Measurements from ENCODE around the gene ADD1.

ADD1 gene

GRCh38 chr4:2867758-2868491 is 24.3 kb downstream of the ADD1 start:
- DNase-seq (ENCODE audit: low spot score): no peak
- TF ChIP-seq, protein P1, sequence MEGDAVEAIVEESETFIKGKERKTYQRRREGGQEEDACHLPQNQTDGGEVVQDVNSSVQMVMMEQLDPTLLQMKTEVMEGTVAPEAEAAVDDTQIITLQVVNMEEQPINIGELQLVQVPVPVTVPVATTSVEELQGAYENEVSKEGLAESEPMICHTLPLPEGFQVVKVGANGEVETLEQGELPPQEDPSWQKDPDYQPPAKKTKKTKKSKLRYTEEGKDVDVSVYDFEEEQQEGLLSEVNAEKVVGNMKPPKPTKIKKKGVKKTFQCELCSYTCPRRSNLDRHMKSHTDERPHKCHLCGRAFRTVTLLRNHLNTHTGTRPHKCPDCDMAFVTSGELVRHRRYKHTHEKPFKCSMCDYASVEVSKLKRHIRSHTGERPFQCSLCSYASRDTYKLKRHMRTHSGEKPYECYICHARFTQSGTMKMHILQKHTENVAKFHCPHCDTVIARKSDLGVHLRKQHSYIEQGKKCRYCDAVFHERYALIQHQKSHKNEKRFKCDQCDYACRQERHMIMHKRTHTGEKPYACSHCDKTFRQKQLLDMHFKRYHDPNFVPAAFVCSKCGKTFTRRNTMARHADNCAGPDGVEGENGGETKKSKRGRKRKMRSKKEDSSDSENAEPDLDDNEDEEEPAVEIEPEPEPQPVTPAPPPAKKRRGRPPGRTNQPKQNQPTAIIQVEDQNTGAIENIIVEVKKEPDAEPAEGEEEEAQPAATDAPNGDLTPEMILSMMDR (conservative IDR thresholded peaks at IDR 0.05; ENCODE audit: low read depth): no peak
- ChIA-PET POLR2A (ENCODE audit: low non-redundant PET) (no interaction called here), CTCF (no interaction called here)
- no peak overlapping the region for H3K27ac ChIP-seq

GRCh38 chr4:2868877-2869487 is 25.3 kb downstream of the ADD1 start:
- POLR2A ChIA-PET (ENCODE audit: low non-redundant PET): no interaction called here
- CTCF ChIA-PET: no interaction called here

DNA sequence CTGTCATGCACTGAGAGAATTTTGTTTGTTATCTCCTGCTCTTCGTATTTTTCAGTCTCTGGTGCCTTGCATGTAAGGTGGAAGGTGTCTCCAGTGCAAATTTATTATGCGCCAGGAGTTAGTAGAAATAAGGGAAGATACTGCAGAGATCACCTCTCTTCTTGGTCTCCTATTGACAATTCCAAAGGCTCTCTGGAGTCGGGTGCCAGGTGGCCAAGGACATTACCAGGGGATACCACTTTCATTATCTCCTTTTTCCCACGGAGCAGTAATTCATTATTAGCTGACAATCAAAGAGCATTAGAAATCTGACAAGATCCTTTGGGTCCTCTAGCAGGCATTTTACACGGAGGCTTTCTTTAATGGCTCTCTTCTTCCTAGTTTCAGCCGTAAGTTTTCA is 26.0 kb downstream of the ADD1 start:
- H3K27ac ChIP-seq: no peak overlapping the region
- CTCF ChIA-PET: no interaction called here
- no peak for DNase-seq (ENCODE audit: low spot score)
- POLR2A ChIA-PET (ENCODE audit: low non-redundant PET): no interaction called here
- TF ChIP-seq, protein P1 (conservative IDR thresholded peaks at IDR 0.05; ENCODE audit: low read depth): no peak

More at GRCh38 chr4:2868877-2869487, 25.3 kb downstream of the ADD1 start:
- no peak overlapping the region for H3K27ac ChIP-seq
- TF ChIP-seq, protein P1 (conservative IDR thresholded peaks at IDR 0.05; ENCODE audit: low read depth): no peak
- DNase-seq (ENCODE audit: low spot score): no peak

- POLR2A ChIA-PET (ENCODE audit: low non-redundant PET): no interaction called here
- no peak for DNase-seq (ENCODE audit: low spot score)
- CTCF ChIA-PET: no interaction called here
- TF ChIP-seq, protein P1 (conservative IDR thresholded peaks at IDR 0.05; ENCODE audit: low read depth): no peak
- H3K27ac ChIP-seq: no peak overlapping the region
Observed at GRCh38 chr4:2870082-2870481, 26.4 kb downstream of the ADD1 start.

DNA sequence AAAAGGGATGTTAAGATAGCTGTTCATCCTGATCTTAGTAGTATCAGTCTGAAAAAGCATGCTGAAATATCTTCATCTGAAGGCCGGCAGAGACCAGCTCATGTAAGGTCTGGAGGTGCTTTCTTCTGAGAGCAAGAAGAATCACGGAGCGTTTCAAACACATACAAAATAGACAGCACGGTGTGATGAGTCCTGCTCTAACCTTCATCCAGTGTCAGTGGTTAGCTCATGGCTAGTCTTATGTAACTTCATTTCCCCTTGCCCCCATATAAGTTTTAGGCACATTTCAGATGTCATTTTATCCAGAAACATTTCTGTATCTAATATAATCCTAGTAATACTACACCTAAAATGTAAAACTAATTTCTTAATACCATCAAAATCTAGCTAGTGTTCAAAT is 27.8 kb downstream of the ADD1 start:
- H3K27ac ChIP-seq: no peak overlapping the region
- CTCF ChIA-PET: no interaction called here
- POLR2A ChIA-PET (ENCODE audit: low non-redundant PET): no interaction called here
- no peak for DNase-seq (ENCODE audit: low spot score)
- TF ChIP-seq, protein P1 (conservative IDR thresholded peaks at IDR 0.05; ENCODE audit: low read depth): no peak

GRCh38 chr4:2871911-2872310 is 28.3 kb downstream of the ADD1 start:
- TF ChIP-seq, protein P1 (conservative IDR thresholded peaks at IDR 0.05; ENCODE audit: low read depth): no peak
- ChIA-PET POLR2A (ENCODE audit: low non-redundant PET) (no interaction called here), CTCF (no interaction called here)
- DNase-seq (ENCODE audit: low spot score): no peak
- H3K27ac ChIP-seq: no peak overlapping the region

Measured in RWPE1 (cell line).